CD4-positive, alpha-beta T cell treated with Interleukin-1 beta for 1 hour (primary cell): Measurements from ENCODE around the gene AURKB.
A peak's percentile ranks its signal among the peaks of the same experiment; 100 is the strongest.

Experiments
- DNase-seq, 2 donors: peaks; one replicate each; pipeline ENCODE4 v3.0.0-alpha.2; 2020 to 2022

Gene AURKB

GRCh38 chr17:8160741-8161221, 49.6 kb downstream of the AURKB start:
- peak in 1 of 2 donors; percentile 28 for DNase-seq

GRCh38 chr17:8160224-8160577, 50.2 kb downstream of the AURKB start:
- DNase-seq = peak in 1 of 2 donors; percentile 4

- no peak for DNase-seq
Observed at GRCh38 chr17:8159459-8160223, 50.7 kb downstream of the AURKB start.

GRCh38 chr17:8159032-8159400, 51.4 kb downstream of the AURKB start:
- DNase-seq = peak in 1 of 2 donors; percentile 12

- DNase-seq = peak; percentile 89 to 90
Observed at GRCh38 chr17:8158267-8159031, 51.9 kb downstream of the AURKB start.

GRCh38 chr17:8156246-8156992, 54.0 kb downstream of the AURKB start:
- DNase-seq = peak; percentile 100

- no peak for DNase-seq
Observed at GRCh38 chr17:8155996-8156245, 54.5 kb downstream of the AURKB start.

GRCh38 chr17:8155231-8155995, 55.0 kb downstream of the AURKB start:
- peak; percentile 40 to 55 for DNase-seq
